Islet of Langerhans (tissue), 1 donor: ENCODE results near the gene ZAP70.

Experiments
- FAIRE-seq: peaks from one replicate; lab custom pipeline; 2011; peaks lifted over from hg19 to GRCh38; lab: Jason Lieb, UNC

ZAP70 gene

GRCh38 chr2:97734061-97735051 is 21.0 kb downstream of the ZAP70 start:
- FAIRE-seq: no peak

DNA sequence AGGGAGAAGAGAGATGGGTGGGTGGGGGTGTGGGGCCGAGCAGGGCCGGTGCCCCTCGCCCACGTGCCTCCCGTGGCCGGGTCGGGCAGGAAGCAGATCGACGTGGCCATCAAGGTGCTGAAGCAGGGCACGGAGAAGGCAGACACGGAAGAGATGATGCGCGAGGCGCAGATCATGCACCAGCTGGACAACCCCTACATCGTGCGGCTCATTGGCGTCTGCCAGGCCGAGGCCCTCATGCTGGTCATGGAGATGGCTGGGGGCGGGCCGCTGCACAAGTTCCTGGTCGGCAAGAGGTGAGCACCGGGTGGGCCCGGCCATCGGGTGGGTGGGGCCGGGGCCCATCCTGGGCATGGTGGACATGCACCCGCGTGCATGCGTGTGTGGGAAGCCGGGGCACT is 21.8 kb downstream of the ZAP70 start:
- no peak for FAIRE-seq

- FAIRE-seq: no peak
Observed at GRCh38 chr2:97736185-97736584, 22.8 kb downstream of the ZAP70 start.

DNA sequence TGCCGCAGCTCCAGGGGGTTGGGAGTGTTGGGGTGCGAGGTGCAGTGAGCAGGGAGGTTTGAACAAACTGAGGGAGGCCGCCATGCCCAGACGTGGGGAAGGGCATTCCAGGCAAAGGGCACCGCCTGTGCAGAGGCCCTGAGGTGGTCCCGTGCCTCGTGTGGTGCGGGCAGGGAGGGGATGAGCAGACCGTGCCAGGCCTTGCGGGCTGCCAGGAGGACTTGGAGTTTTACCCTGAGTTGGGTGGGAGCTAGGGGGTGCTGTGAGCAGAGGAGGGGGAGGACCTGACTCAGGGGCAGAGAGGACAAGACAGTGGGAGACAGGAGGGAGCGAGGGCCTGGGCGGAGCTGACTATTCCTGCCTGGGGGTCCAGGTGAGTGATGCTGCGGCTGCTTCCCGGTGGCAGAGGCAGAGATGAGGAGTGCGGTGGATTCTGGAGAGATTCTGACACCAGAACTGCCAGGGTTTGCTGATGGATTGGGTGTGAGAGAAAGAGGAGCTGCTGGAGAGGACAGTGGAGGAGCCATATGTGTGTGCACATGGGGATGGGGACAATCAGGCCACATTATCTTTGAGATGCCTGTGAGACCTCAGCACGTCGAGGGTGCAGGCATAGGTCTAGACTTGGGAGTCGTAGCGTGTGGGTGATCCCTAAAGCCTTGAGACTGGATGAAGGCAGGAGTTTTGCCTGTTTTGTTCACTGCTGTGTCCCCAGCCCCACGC is 23.4 kb downstream of the ZAP70 start:
- FAIRE-seq: no peak

- FAIRE-seq: no peak
Observed at GRCh38 chr2:97737421-97738178, 24.2 kb downstream of the ZAP70 start.

- FAIRE-seq: no peak
Observed at GRCh38 chr2:97738179-97739019, 25.0 kb downstream of the ZAP70 start.

- FAIRE-seq: no peak
Observed at GRCh38 chr2:97739020-97739892, 25.9 kb downstream of the ZAP70 start.

DNA sequence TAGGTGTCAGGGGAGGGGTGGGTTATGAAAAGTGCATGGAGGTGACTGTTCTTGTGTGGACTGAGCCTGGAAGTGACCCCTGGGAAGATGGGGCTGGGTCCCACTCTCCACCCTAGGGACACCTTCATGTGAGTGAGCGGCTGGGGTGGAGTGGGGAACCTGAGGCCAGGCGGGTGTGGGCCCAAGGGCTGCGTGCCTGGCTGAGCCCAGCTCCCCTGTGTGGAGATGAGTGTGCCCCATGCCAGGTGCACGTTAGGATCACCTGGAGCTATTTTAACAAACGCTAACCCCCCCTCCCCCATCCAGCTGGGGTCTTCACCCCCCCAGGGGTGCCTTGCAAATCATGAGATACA is 26.5 kb downstream of the ZAP70 start:
- FAIRE-seq: no peak

DNA sequence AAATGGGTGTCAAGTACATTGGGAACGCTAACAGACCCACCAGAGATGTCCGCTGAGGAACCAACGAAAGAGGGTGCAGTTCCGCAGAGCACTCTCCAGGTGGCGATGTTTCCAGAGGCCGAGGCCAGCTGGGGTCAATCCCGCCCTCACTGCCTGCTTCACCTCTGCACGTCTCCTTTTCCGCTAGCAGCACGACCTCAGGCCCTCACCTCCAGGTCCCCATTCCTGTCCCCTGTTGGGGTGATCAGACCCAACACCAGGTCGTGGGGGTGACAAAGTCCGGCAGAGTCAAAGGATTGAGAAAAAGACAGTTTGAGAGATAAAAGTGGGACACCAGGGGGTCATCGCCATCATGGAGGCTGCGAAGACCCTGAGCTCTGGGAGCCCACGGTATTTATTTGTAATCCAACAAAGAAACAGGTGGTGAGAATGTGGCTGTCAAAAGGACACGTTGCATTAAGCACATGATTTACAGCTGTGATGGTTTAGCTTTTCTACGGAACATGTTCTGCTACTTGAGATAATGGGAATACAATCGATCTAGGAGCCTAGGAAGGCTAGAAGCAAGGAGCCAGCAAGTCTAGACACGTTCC is 27.3 kb downstream of the ZAP70 start:
- no peak for FAIRE-seq

DNA sequence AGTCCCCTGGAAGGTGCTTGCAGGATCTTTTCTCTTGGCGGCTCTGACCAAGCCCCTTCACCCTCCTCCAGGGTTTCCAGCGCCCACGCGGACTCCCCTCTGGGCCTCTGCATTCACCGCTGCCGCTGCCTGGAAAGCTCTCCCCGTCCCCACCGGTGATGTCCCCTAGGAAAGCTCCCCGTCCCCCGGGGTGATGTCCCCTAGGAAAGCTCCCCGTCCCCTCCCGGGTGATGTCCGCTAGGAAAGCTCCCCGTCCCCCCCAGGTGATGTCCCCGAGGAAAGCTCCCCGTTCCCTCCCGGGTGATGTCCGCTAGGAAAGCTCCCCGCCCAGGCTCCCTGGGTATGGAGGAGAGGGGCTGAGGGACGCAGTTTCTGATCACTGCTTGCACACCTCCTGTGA is 27.9 kb downstream of the ZAP70 start:
- FAIRE-seq: no peak

GRCh38 chr2:97741686-97742085 is 28.3 kb downstream of the ZAP70 start:
- no peak for FAIRE-seq

DNA sequence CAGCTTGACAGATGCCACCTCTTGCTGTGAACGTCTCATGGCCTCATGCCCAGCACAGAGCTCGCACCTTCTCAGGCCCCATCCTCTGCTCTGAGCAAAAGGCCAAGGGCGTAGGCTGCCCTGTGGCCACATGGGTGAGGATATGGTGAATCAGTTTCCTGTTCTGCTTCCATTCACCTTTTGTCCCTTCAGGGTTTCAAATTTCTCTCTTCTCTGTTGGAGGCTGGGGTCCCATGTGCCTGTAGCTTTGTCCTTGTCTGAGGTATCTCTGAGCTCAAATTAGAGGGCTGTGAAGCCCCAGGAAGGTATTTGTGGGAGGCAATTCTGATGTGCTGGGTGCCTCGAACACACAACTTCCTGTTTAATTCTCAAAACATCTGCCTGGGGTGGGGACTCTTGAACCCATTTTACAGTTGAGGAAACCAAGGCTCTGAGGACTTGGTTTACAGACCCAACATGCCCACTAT is 29.0 kb downstream of the ZAP70 start:
- no peak for FAIRE-seq

DNA sequence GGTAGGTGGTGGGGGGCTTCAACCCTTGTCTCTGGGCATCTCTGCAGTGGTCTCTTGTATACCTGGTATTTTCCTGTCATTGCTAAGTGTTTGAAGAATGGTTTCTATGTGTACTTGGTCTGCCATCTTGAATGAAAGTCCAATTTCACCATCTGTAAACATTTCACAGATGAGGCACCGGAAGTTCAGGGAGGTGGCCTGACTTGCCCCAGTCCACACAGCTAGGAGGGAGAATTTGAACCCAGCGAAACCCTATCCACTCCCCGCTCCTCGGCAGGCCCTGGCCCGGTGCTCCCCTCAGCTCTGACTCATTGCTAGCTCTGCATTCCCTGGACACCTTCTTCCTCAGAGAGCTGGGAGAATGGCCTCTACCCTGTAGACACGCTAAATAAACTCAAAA is 30.5 kb downstream of the ZAP70 start:
- no peak for FAIRE-seq

- FAIRE-seq: no peak
Observed at GRCh38 chr2:97745474-97746174, 32.2 kb downstream of the ZAP70 start.

GRCh38 chr2:97747285-97747684 is 33.9 kb downstream of the ZAP70 start:
- no peak for FAIRE-seq

- FAIRE-seq: no peak
Observed at GRCh38 chr2:97747716-97748115, 34.3 kb downstream of the ZAP70 start.

DNA sequence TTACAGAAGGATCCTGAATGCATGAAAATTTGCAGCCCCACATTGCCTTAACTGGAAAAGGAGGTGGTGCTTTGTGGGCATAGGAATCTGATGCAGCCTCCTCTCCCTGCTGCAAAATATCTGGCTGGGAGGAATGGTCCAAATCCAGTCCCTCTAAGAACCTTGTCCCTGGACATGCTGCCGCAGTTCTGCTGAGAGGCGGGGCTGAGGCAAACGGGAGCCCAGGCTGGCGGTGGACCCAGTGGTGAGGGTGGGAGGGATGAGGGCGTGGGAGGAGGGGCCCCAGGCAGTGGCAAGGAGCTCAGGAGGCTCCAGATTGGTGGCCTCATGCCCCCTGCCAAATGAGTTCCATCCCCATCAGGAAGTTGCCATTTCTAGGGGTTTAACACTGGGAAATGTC is 36.2 kb downstream of the ZAP70 start:
- FAIRE-seq: no peak

- no peak for FAIRE-seq
Observed at GRCh38 chr2:97750017-97750416, 36.6 kb downstream of the ZAP70 start.

DNA sequence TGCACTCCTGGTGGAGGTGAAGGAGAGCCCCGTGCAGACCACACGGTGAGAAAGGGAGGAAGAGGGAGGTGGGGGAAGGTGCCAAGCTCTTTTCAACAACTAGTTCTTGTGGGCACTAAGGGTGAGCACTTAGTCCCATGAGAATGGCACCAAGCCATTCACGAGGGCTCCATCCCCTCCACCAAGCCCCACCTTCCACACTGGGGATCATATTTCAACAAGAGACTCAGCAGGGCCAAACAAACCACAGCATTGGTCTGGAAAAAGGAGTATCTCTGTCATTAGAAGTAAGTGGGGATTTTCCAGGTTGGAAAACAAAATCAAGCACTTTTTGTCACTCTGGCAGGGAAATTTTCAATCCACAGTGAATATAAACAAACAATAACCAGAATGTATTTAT is 38.4 kb downstream of the ZAP70 start:
- no peak for FAIRE-seq
